H9 (cell line): Measurements from ENCODE around the gene ALKAL2. TPM values are rescaled to one million over a fixed set of nuclear protein-coding genes. Genes with fewer than 3 reads are reported as not detected.

Experiments used
- DNase-seq: peaks from one replicate; pipeline ENCODE4 v3.0.0-alpha.2; 2017
- H2AFZ ChIP-seq: one replicate; pipeline ENCODE4 v1.6.1; 2013; ENCODE audit warnings: mild to moderate bottlenecking, low read length, control low read depth, moderate library complexity
- H2AK5ac ChIP-seq: 2 replicates; pipeline ENCODE4 v1.6.1; 2013; ENCODE audit warnings: low read length, control low read depth, mixed read lengths; ENCODE audit not compliant: insufficient read length
- H2BK120ac ChIP-seq: one replicate; pipeline ENCODE4 v1.6.1; 2013; ENCODE audit warnings: low read depth, mild to moderate bottlenecking, low read length, control low read depth, inconsistent platforms; ENCODE audit not compliant: poor library complexity, severe bottlenecking
- H2BK12ac ChIP-seq: 2 replicates; pipeline ENCODE4 v1.6.1; 2013; ENCODE audit warnings: low read length, control low read depth, mixed read lengths, low read depth; ENCODE audit not compliant: insufficient read length
- H2BK15ac ChIP-seq: 2 replicates; pipeline ENCODE4 v1.6.1; 2013; ENCODE audit warnings: low read depth, low read length, control low read depth
- H2BK20ac ChIP-seq: one replicate; pipeline ENCODE4 v1.6.1; 2013; ENCODE audit warnings: low read depth, mild to moderate bottlenecking, low read length, control low read depth, inconsistent platforms; ENCODE audit not compliant: poor library complexity, severe bottlenecking
- H2BK5ac ChIP-seq: 2 replicates; pipeline ENCODE4 v1.6.1; 2013; ENCODE audit warnings: low read length, control low read depth, mixed read lengths; ENCODE audit not compliant: insufficient read length
- H3K14ac ChIP-seq: 2 replicates; pipeline ENCODE4 v1.6.1; 2013; ENCODE audit warnings: low read length, control low read depth; ENCODE audit not compliant: insufficient read depth
- H3K18ac ChIP-seq: 2 replicates; pipeline ENCODE4 v1.6.1; 2013; ENCODE audit warnings: low read depth, mild to moderate bottlenecking, mixed read lengths, low read length, control low read depth; ENCODE audit not compliant: insufficient read length
- H3K23ac ChIP-seq: 2 replicates; pipeline ENCODE4 v1.6.1; 2013; ENCODE audit warnings: low read length, control low read depth, mixed read lengths, low read depth; ENCODE audit not compliant: insufficient read length
- H3K23me2 ChIP-seq: 2 replicates; pipeline ENCODE4 v1.6.1; 2013; ENCODE audit warnings: low read depth, mild to moderate bottlenecking, mixed read lengths, low read length, control low read depth; ENCODE audit not compliant: insufficient read length, poor library complexity, severe bottlenecking
- H3K27ac ChIP-seq: 2 replicates; pipeline ENCODE4 v1.5.1; 2013; ENCODE audit warnings: low read length, control low read depth, mixed read lengths, low read depth; ENCODE audit not compliant: insufficient read length
- H3K27me3 ChIP-seq: 2 replicates; pipeline ENCODE4 v1.6.1; 2013; ENCODE audit warnings: low read length, control low read depth, inconsistent platforms; ENCODE audit not compliant: insufficient read depth
- H3K4ac ChIP-seq: 2 replicates; pipeline ENCODE4 v1.6.1; 2013; ENCODE audit warnings: low read depth, mild to moderate bottlenecking, control low read depth, inconsistent platforms, low read length, moderate library complexity
- H3K4me1 ChIP-seq: 2 replicates; pipeline ENCODE4 v1.6.1; 2013; ENCODE audit warnings: low read length, control low read depth, inconsistent platforms; ENCODE audit not compliant: insufficient read depth
- H3K4me2 ChIP-seq: 2 replicates; pipeline ENCODE4 v1.6.1; 2013; ENCODE audit warnings: low read length, control low read depth, mixed read lengths; ENCODE audit not compliant: insufficient read length, insufficient read depth
- H3K56ac ChIP-seq: 2 replicates; pipeline ENCODE4 v1.6.1; 2013; ENCODE audit warnings: low read depth, mild to moderate bottlenecking, mixed read lengths, low read length, control low read depth; ENCODE audit not compliant: insufficient read length
- H3K79me1 ChIP-seq: 2 replicates; pipeline ENCODE4 v1.6.1; 2013; ENCODE audit warnings: low read depth, mild to moderate bottlenecking, moderate library complexity, low read length, control low read depth, inconsistent platforms; ENCODE audit not compliant: insufficient read depth, poor library complexity, severe bottlenecking
- H3K79me2 ChIP-seq: 2 replicates; pipeline ENCODE4 v1.6.1; 2013; ENCODE audit warnings: low read length, control low read depth, inconsistent platforms; ENCODE audit not compliant: insufficient read depth
- H3K9ac ChIP-seq: 2 replicates; pipeline ENCODE4 v1.6.1; 2013; ENCODE audit warnings: low read length, control low read depth, mixed read lengths; ENCODE audit not compliant: insufficient read length; ENCODE audit errors: extremely low read depth
- H3K9me3 ChIP-seq: one replicate; pipeline ENCODE4 v1.6.1; 2013; ENCODE audit warnings: low read depth, low read length, inconsistent platforms; ENCODE audit not compliant: control insufficient read depth
- H3T11ph ChIP-seq: one replicate; pipeline ENCODE4 v1.6.1; 2013; ENCODE audit warnings: mild to moderate bottlenecking, low read length, control low read depth, inconsistent platforms
- H4K20me1 ChIP-seq: one replicate; pipeline ENCODE4 v1.6.1; 2013; ENCODE audit not compliant: control insufficient read depth, insufficient read length, insufficient read depth
- H4K5ac ChIP-seq: 2 replicates; pipeline ENCODE4 v1.6.1; 2013; ENCODE audit warnings: low read depth, mild to moderate bottlenecking, mixed read lengths, low read length, control low read depth; ENCODE audit not compliant: insufficient read length
- H4K8ac ChIP-seq: replicated peaks from 2 replicates; pipeline ENCODE4 v1.6.1; 2013; ENCODE audit warnings: low read length, control low read depth, mixed read lengths, low read depth; ENCODE audit not compliant: insufficient read length
- H4K91ac ChIP-seq: 2 replicates; pipeline ENCODE4 v1.6.1; 2013; ENCODE audit warnings: low read depth, mild to moderate bottlenecking, moderate library complexity, mixed read lengths, low read length, control low read depth; ENCODE audit not compliant: insufficient read length
- H3K27ac Mint-ChIP-seq, 3 experiments: 2 replicates in 2 of 3; 3 replicates in 1 of 3; pipeline ENCODE4 v1.8.0; 2020 to 2021; ENCODE audit warnings: mixed read lengths in 3 of 3, mild to moderate bottlenecking in 1 of 3, moderate library complexity in 1 of 3
- H3K27me3 Mint-ChIP-seq: 2 replicates; pipeline ENCODE4 v1.8.0; 2021; ENCODE audit warnings: low read depth, mild to moderate bottlenecking, moderate library complexity, mixed read lengths
- H3K36me3 Mint-ChIP-seq, 3 experiments: 2 replicates in 2 of 3; 3 replicates in 1 of 3; pipeline ENCODE4 v1.8.0; 2020 to 2021; ENCODE audit warnings: low read depth in 3 of 3, mixed read lengths in 3 of 3; ENCODE audit not compliant: insufficient read depth in 1 of 3
- H3K4me1 Mint-ChIP-seq, 2 experiments: 2 replicates each; pipeline ENCODE4 v1.8.0; 2020; ENCODE audit warnings: mixed read lengths in 2 of 2
- H3K4me3 Mint-ChIP-seq, 2 experiments: 2 replicates in 1 of 2; 3 replicates in 1 of 2; pipeline ENCODE4 v1.8.0; 2020 to 2021; ENCODE audit warnings: mild to moderate bottlenecking in 2 of 2, mixed read lengths in 2 of 2, moderate library complexity in 1 of 2
- H3K9me3 Mint-ChIP-seq, 2 experiments: 2 replicates in 1 of 2; 3 replicates in 1 of 2; pipeline ENCODE4 v1.8.0; 2020; ENCODE audit warnings: mild to moderate bottlenecking in 2 of 2, mixed read lengths in 2 of 2, moderate library complexity in 1 of 2
- CTCF ChIP-seq: fragments of 200-600 bp; sonication (generic); conservative IDR thresholded peaks from 3 replicates; pipeline ENCODE4 v1.8.0; 2021; ENCODE audit warnings: antibody characterized with exemption, mild to moderate bottlenecking
- WGBS: extraction: QIAGEN DNeasy Blood & Tissue Kit; methylation state at CpG from one replicate; pipeline ENCODE4 v1.1.7; 2013; ENCODE audit warnings: missing lambda C conversion rate, low lambda C conversion rate, mixed read lengths; ENCODE audit not compliant: insufficient read length; ENCODE audit errors: extremely low coverage; 5-methylcytosine and 5-hydroxymethylcytosine counted together
- total RNA-seq: library from RNA; stranded (reverse); gene quantifications from 2 replicates; pipeline ENCODE4 v1.2.1, GENCODE V29; 2021

The ALKAL2 gene
- total RNA-seq, 1 experiment from 2014 or later: 0.48 TPM

DNA sequence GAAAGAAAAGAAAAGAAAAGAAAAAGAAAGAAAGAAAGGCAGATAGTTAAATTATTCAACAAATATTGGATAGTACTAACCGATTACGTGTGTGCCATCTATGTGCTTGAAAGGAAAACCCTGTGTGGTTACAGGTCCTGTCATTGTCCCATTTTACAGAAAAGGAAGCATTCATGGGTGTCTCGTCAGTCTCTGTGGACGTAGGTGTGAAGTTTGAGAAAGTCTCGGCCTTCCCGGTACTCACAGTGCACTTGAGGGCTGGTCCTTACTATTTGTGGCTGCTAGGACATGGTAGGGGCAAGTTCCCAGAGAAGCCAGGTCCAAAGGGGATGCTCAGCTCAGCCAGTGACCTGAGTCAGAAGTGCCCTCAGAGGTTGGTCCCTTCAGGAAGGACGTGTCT lies 43.3 kb downstream of the ALKAL2 start:
- H4K5ac ChIP-seq: no peak overlapping the region
- no peaks in the 10 kb centered on the region for H4K20me1 ChIP-seq
- H3K23ac ChIP-seq: no peak overlapping the region
- no peaks in the 10 kb centered on the region for H3K4me1 ChIP-seq
- no peak overlapping the region for H4K91ac ChIP-seq
- H3K56ac ChIP-seq: no peak overlapping the region
- no CpG with 5 or more reads among the region's 7 CpGs for WGBS
- H2BK12ac ChIP-seq: no peak overlapping the region
- H3K27me3 ChIP-seq: no peaks in the 10 kb centered on the region
- no peak for TF ChIP-seq CTCF
- H3K9me3 ChIP-seq: no peaks in the 10 kb centered on the region
- H3K18ac ChIP-seq: no peak overlapping the region
- H2BK15ac ChIP-seq: no peak overlapping the region
- H3K79me1 ChIP-seq: no peaks in the 10 kb centered on the region
- H2AFZ ChIP-seq: no peak overlapping the region
- H3K4me3 Mint-ChIP-seq: no peak overlapping the region
- H3K27me3 Mint-ChIP-seq: no peaks in the 10 kb centered on the region; the same call in 1 of the 2 replicates
- no peak for DNase-seq
- H2AK5ac ChIP-seq: no peak overlapping the region
- no peaks in the 10 kb centered on the region; a peak in 1 of 5 replicates for H3K9me3 Mint-ChIP-seq
- H3K23me2 ChIP-seq: no peaks in the 10 kb centered on the region
- H3K4me1 Mint-ChIP-seq: no peaks in the 10 kb centered on the region; a peak in 1 of 4 replicates
- H3K9ac ChIP-seq: no peak overlapping the region
- H3K14ac ChIP-seq: no peak overlapping the region
- H2BK120ac ChIP-seq: no peak overlapping the region
- no peak overlapping the region for H4K8ac ChIP-seq
- no peak overlapping the region for H2BK5ac ChIP-seq
- peaks cover 23 to 40% (median 35%) of the 10 kb centered on the region in 3 experiments; a peak in 6 of 7 replicates for H3K36me3 Mint-ChIP-seq
- no peak overlapping the region for H3K4me2 ChIP-seq
- no peak overlapping the region for H3K4ac ChIP-seq
- no peak overlapping the region for H2BK20ac ChIP-seq
- no peak overlapping the region for H3K27ac Mint-ChIP-seq
- H3T11ph ChIP-seq: no peak overlapping the region
- no peak overlapping the region for H3K27ac ChIP-seq
- H3K79me2 ChIP-seq: no peaks in the 10 kb centered on the region
